ENCODE results near the gene CYP46A1. TPM values are rescaled to one million over a fixed set of nuclear protein-coding genes. Genes with fewer than 3 reads are reported as not detected.

Gene CYP46A1
- total and polyA plus RNA-seq, 7 experiments from 2014 or later, result 0.02 to 0.34 (median 0.23) TPM; not detected in 1

- Mint-ChIP-seq H3K27ac (peak overlapping the region in 1 of 9 donors; percentile 11), H3K4me3 (peak overlapping the region in 1 of 10 donors; percentile 21), H3K27me3 (peaks cover 21 to 58% (median 31%) of the 10 kb centered on the region in 5 donors), H3K9me3 (peaks cover 0 to 3% (median 0%) of the 10 kb centered on the region in 11 donors), H3K36me3 (peaks cover 0 to 3% (median 0%) of the 10 kb centered on the region in 5 donors), H3K4me1 (peaks cover 0 to 2% (median 0%) of the 10 kb centered on the region in 7 donors)
- no peak for ATAC-seq
- no peaks in the 10 kb centered on the region for H3K9me3 ChIP-seq (ENCODE audit: control insufficient read depth in 2 of 3, low read length in 3 of 3)
- H3K4me3 ChIP-seq (ENCODE audit: low read length), result no peak overlapping the region
- POLR2A ChIA-PET, result no interaction called here
- intact Hi-C loops (cut with micrococcal nuclease), result loop anchor here in 1 of 2 donors (5.0 kb wide), 1 partner anchor 644 kb away; the partner anchor contains the start of gene WDR25
- no peak for DNase-seq
- H3K27ac ChIP-seq (ENCODE audit: low read depth, low read length), result no peak overlapping the region
- H3K27me3 ChIP-seq (ENCODE audit: control insufficient read depth in 2 of 2, insufficient read depth in 2 of 2, low read length in 2 of 2), result no peaks in the 10 kb centered on the region
- CTCF ChIA-PET, result no interaction called here
- no peaks in the 10 kb centered on the region for H3K36me3 ChIP-seq (ENCODE audit: control insufficient read depth in 2 of 3, insufficient read depth in 3 of 3, low read length in 3 of 3)
- no peaks in the 10 kb centered on the region for H3K4me1 ChIP-seq (ENCODE audit: control insufficient read depth in 2 of 2, insufficient read depth in 2 of 2, low read length in 2 of 2)
These were observed 49.7 kb downstream of the CYP46A1 start for GRCh38 chr14:99733540-99734405.

GRCh38 chr14:99734406-99735051, 50.4 kb downstream of the CYP46A1 start:
- H3K27ac ChIP-seq (ENCODE audit: low read depth, low read length), result no peak overlapping the region
- ATAC-seq (no peak), DNase-seq (no peak)
- no peaks in the 10 kb centered on the region for H3K36me3 ChIP-seq (ENCODE audit: control insufficient read depth in 2 of 3, insufficient read depth in 3 of 3, low read length in 3 of 3)
- intact Hi-C loops (cut with micrococcal nuclease), result loop anchor here in 1 of 2 donors (5.0 kb wide), 1 partner anchor 643 kb away; the partner anchor contains the start of gene WDR25
- H3K4me3 Mint-ChIP-seq, result no peak overlapping the region
- H3K27me3 ChIP-seq (ENCODE audit: control insufficient read depth in 2 of 2, insufficient read depth in 2 of 2, low read length in 2 of 2), result no peaks in the 10 kb centered on the region
- CTCF ChIA-PET, result no interaction called here
- peaks cover 23 to 58% (median 29%) of the 10 kb centered on the region in 5 donors for H3K27me3 Mint-ChIP-seq
- peaks cover 0 to 3% (median 0%) of the 10 kb centered on the region in 11 donors for H3K9me3 Mint-ChIP-seq
- H3K27ac Mint-ChIP-seq, result no peak overlapping the region
- H3K4me3 ChIP-seq (ENCODE audit: low read length), result no peak overlapping the region
- no peaks in the 10 kb centered on the region for H3K9me3 ChIP-seq (ENCODE audit: control insufficient read depth in 2 of 3, low read length in 3 of 3)
- H3K4me1 ChIP-seq (ENCODE audit: control insufficient read depth in 2 of 2, insufficient read depth in 2 of 2, low read length in 2 of 2), result no peaks in the 10 kb centered on the region
- POLR2A ChIA-PET, result no interaction called here
- peaks cover 0 to 2% (median 0%) of the 10 kb centered on the region in 7 donors for H3K4me1 Mint-ChIP-seq
- H3K36me3 Mint-ChIP-seq, result peaks cover 0 to 3% (median 0%) of the 10 kb centered on the region in 5 donors

GRCh38 chr14:99735189-99736135, 51.4 kb downstream of the CYP46A1 start:
- Histone ChIP-seq H3K36me3 (ENCODE audit: control insufficient read depth in 2 of 3, insufficient read depth in 3 of 3, low read length in 3 of 3) (no peaks in the 10 kb centered on the region), H3K4me3 (ENCODE audit: low read length) (no peak overlapping the region), H3K27ac (ENCODE audit: low read depth, low read length) (no peak overlapping the region), H3K27me3 (ENCODE audit: control insufficient read depth in 2 of 2, insufficient read depth in 2 of 2, low read length in 2 of 2) (no peaks in the 10 kb centered on the region), H3K4me1 (ENCODE audit: control insufficient read depth in 2 of 2, insufficient read depth in 2 of 2, low read length in 2 of 2) (no peaks in the 10 kb centered on the region), H3K9me3 (ENCODE audit: control insufficient read depth in 2 of 3, low read length in 3 of 3) (no peaks in the 10 kb centered on the region)
- Mint-ChIP-seq H3K4me1 (peaks cover 0 to 2% (median 0%) of the 10 kb centered on the region in 7 donors), H3K9me3 (peaks cover 0 to 3% (median 0%) of the 10 kb centered on the region in 11 donors), H3K36me3 (peaks cover 0 to 3% (median 0%) of the 10 kb centered on the region in 5 donors), H3K27ac (no peak overlapping the region), H3K27me3 (peaks cover 28 to 60% (median 29%) of the 10 kb centered on the region in 5 donors), H3K4me3 (no peak overlapping the region)
- DNase-seq (no peak), ATAC-seq (no peak)
- intact Hi-C loops (cut with micrococcal nuclease), result no loop called here
- CTCF ChIA-PET, result no interaction called here
- POLR2A ChIA-PET, result no interaction called here

- Histone ChIP-seq H3K27ac (ENCODE audit: low read depth, low read length) (no peak overlapping the region), H3K27me3 (ENCODE audit: control insufficient read depth in 2 of 2, insufficient read depth in 2 of 2, low read length in 2 of 2) (no peaks in the 10 kb centered on the region), H3K36me3 (ENCODE audit: control insufficient read depth in 2 of 3, insufficient read depth in 3 of 3, low read length in 3 of 3) (no peaks in the 10 kb centered on the region), H3K4me3 (ENCODE audit: low read length) (no peak overlapping the region), H3K4me1 (ENCODE audit: control insufficient read depth in 2 of 2, insufficient read depth in 2 of 2, low read length in 2 of 2) (no peaks in the 10 kb centered on the region), H3K9me3 (ENCODE audit: control insufficient read depth in 2 of 3, low read length in 3 of 3) (no peaks in the 10 kb centered on the region)
- ChIA-PET POLR2A (no interaction called here), CTCF (no interaction called here)
- ATAC-seq, result no peak
- DNase-seq, result no peak
- no peak overlapping the region for H3K4me3 Mint-ChIP-seq
- H3K36me3 Mint-ChIP-seq, result peaks cover 0 to 3% (median 0%) of the 10 kb centered on the region in 5 donors
- peak overlapping the region in 3 of 9 donors; percentile 7 to 59 (median 38) for H3K27ac Mint-ChIP-seq
- H3K27me3 Mint-ChIP-seq, result peaks cover 28 to 60% (median 39%) of the 10 kb centered on the region in 5 donors
- intact Hi-C loops (cut with micrococcal nuclease), result no loop called here
- peaks cover 0 to 3% (median 0%) of the 10 kb centered on the region in 11 donors for H3K9me3 Mint-ChIP-seq
- H3K4me1 Mint-ChIP-seq, result no peaks in the 10 kb centered on the region
These were observed 52.7 kb downstream of the CYP46A1 start for GRCh38 chr14:99736603-99737371.

- ChIA-PET CTCF (no interaction called here), POLR2A (interaction anchor here (0.6 kb wide), 1 partner anchor 9 kb away, joined by 3 read pairs; no protein-coding TSS in a partner anchor)
- no peaks in the 10 kb centered on the region for H3K27me3 ChIP-seq (ENCODE audit: control insufficient read depth in 2 of 2, insufficient read depth in 2 of 2, low read length in 2 of 2)
- Mint-ChIP-seq H3K4me1 (no peaks in the 10 kb centered on the region), H3K27ac (no peak overlapping the region), H3K27me3 (peaks cover 28 to 55% (median 38%) of the 10 kb centered on the region in 5 donors), H3K9me3 (peaks cover 0 to 3% (median 0%) of the 10 kb centered on the region in 11 donors), H3K4me3 (no peak overlapping the region), H3K36me3 (peaks cover 0 to 3% (median 0%) of the 10 kb centered on the region in 5 donors)
- no peak for DNase-seq
- H3K4me3 ChIP-seq (ENCODE audit: low read length), result no peak overlapping the region
- no peak overlapping the region for H3K27ac ChIP-seq (ENCODE audit: low read depth, low read length)
- no peaks in the 10 kb centered on the region for H3K9me3 ChIP-seq (ENCODE audit: control insufficient read depth in 2 of 3, low read length in 3 of 3)
- intact Hi-C loops (cut with micrococcal nuclease), result no loop called here
- H3K36me3 ChIP-seq (ENCODE audit: control insufficient read depth in 2 of 3, insufficient read depth in 3 of 3, low read length in 3 of 3), result no peaks in the 10 kb centered on the region
- H3K4me1 ChIP-seq (ENCODE audit: control insufficient read depth in 2 of 2, insufficient read depth in 2 of 2, low read length in 2 of 2), result no peaks in the 10 kb centered on the region
- no peak for ATAC-seq
These were observed 53.4 kb downstream of the CYP46A1 start for GRCh38 chr14:99737451-99737951.

Data from naive thymus-derived CD4-positive, alpha-beta T cell (primary cell).